NCI-H1417 treated with DMSO at 0.1 percent for 48 hours (cell line): ENCODE data around the gene ABCC3.
A peak's percentile ranks its signal among the peaks of the same experiment; 100 is the strongest.

Source experiments
- DNase-seq: peaks from one replicate; lab custom pipeline; 2025; lab: John Stamatoyannopoulos, UW

The ABCC3 gene

DNA sequence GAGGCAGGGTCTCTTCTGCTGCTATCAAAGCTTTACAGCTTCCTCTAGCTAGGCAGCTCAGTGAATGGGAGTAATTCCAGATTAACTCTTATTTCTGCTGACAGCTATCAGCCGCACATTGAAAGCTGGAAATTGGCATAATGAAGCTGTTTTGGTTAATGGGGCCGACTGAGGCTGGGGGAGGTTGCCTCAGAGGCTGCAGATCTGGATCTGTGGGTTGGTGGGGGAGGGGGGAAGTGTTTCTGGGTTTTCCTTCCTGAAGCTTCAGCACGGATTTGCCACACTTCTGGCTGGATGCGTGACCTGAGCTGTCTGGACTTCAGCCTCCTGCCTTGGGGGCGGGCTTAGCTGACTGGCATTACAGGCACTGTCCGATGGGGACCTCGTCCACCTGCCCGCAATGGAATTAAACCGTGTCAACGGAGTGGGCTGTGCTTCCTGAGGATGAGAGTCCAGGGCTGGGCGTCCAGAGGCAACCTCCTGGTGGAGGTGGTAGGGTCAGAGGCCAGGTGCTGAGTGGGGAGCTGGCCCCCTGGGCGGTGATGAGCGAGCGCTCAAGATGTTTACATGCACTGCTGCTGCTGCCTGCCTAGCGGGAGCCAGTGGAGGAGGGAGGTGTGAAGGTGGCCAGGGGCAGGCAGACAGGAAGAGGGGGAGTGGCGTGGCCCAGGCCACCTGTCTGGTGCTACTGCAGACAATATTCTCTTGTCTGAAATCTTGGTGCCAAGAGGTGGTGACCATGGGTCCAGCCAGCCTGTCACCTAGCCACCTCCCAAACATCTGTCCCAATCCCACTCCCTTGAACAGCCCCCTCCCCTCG lies 6.7 kb upstream of the ABCC3 start:
- peak; percentile 12 for DNase-seq

GRCh38 chr17:50629902-50630301 lies 4.8 kb upstream of the ABCC3 start:
- DNase-seq = no peak

GRCh38 chr17:50630524-50631194 lies 4.0 kb upstream of the ABCC3 start:
- DNase-seq = no peak

- no peak for DNase-seq
These were observed 3.3 kb upstream of the ABCC3 start for GRCh38 chr17:50631195-50631907.

GRCh38 chr17:50631908-50632571 lies 2.6 kb upstream of the ABCC3 start:
- no peak for DNase-seq

DNA sequence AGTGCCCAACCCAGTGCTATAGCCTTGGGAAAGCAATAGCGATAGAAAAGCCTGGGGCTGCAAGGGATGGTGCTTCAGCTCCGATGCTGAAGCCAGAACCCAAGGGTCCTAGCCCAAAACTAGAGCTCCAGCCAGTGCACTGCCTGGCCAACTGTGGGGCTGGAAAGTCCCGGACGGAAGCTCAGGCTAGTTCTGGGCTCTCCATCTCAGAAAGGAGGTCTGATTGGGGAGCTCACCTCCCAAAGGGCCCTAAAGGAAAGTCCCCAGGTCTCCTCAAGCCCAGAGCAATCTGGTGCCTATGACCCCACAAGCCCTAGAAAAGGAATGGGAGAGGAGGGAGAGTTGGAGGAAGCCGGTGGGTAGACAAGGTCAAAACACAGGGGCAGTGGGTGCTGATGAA lies 2.0 kb upstream of the ABCC3 start:
- DNase-seq = no peak

- no peak for DNase-seq
These were observed 998 bp upstream of the ABCC3 start for GRCh38 chr17:50633683-50634082.

DNA sequence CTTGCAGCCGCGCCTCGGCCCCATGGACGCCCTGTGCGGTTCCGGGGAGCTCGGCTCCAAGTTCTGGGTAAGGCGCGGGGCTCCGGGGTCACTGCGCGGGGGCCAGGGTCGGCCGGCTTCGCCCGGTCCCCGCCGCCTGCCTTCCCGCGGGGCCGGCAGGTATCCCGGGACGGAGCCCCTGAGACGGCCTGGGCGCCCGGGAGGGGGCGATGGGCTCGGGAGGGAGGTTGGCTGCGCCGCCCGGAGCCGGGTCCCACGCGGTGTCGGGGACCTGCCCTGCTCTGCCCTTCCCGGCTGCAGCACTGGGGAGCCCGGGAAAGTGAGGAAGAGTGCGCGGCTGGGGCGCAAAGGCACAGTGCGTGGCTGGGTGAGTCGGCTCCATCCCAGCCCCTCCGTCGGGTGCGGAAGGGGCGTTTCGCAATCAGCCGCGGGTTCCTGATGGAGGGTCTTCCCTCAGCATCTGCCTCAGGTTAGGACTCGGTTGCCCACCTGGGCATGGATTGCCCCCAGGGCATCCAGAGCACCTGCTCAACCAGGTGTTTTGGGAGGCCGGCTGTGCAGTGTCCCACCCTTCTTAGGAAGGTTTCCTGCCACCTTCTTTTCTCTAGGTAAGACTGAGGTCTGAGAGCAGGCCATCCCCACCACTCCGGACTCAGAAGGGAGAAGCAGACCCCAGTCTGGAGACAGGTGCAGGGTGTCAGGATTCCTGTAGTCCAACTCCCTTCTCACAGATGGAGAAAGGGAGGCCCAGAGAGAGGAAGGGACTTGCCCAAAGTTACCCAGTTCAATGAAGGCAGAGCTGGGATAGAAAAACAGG lies 442 bp downstream of the ABCC3 start:
- DNase-seq = no peak

DNA sequence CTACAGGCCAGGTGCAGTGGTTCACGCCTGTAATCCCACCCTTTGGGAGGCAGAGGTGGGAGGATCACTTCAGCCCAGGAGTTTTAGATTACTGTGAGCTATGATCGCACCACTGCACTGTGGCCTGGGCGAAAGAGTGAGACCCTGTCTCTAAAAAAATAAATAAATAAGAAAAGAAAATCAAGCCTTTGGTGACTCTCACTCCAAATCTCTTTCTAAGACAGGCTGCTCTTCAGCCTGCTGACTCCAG lies 976 bp downstream of the ABCC3 start:
- no peak for DNase-seq

DNA sequence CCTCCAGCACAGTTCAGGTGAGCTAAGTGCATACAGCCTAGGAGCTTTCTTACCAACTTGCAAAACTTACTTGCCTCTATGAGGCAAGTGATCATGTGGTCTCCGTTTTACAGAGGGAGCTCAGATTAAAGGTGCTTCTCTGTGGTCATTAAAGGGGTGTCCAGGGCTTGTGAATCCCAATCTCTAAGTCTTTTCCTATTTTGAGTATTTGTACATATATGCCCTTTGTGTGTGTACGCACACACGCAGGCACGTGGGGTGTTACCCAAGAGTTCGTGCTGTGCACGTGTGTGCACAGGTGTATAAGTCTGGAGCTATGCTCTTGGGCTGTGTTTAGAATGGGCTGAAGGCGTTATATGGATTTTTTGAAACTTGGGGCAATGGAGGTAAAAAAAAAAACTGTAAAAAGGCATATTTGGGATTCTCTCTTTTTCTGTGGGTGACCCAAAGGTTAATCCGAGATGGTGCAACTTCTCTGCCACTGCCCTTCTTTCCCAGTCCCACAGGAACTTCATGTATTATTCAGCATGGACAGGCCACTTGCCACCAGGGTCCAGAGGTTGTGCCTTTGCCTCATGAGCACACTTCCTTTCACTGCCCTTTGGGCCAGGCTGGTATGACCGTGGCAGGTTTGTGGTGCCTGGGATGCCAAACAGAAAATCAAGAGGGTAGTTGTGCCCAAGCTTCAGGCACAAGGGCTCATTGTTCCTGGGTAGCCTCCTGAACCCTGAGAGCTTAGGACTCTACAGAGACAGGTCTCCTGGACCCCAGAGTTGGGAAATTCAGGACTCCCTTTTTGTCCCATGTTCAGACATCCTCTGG lies 1.5 kb downstream of the ABCC3 start:
- no peak for DNase-seq

DNA sequence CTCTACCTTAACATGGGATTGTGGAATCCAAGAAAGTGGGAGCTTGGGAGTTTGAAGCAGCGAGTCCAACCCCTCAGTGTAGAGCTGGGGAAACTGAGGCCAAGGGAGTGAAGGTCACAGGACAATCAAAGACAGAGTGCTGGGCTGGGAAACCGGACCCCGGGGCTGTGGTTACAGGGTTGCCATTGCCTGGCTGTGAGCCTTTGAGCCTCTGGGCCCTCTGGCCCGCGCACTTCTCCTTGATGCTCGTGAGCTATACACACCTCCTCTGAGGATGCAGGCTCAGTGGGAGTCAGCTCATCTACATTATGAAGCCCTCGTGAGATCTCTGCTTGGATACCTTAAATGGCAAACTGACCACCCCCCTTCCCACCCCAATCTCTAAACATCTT lies 2.1 kb downstream of the ABCC3 start:
- DNase-seq = no peak

DNA sequence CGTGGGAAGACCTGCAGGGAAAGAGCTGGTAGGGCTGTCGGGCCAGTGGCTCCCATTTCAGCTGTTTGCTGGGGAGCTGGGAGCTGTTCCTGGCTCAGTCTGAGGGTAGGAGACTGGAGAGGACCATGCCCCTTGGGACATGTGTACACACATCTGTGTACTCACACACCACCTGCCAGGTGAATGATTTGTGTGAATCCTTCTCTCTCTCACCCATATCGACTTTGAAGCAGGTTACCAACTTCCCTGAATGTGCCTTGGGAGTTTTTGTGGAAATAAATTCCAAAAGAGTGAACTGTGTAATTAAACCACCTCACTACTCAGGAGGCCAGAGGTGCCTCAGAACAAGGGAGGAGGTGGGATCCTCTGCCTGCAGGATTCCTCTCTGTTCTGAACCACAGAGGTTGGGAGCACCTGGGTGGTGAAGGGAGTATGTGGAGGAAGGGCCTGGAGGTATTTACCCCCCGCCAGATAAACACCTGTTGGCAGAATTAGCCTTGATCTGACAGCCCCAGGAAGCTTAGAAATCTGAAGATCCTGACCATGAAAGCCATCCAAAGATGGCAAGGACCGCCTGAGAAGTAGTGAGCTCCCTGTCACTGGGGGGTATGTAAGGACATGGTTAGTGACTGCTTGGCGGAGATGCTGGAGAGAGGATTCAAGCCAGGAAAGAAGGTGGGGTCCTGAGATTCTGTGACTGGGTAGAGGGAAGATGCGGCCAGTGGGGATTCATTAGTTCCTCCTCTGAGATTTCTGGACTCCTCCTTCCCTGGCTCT lies 3.3 kb downstream of the ABCC3 start:
- no peak for DNase-seq

- no peak for DNase-seq
These were observed 3.9 kb downstream of the ABCC3 start for GRCh38 chr17:50638606-50638965.

GRCh38 chr17:50638966-50639713 lies 4.5 kb downstream of the ABCC3 start:
- DNase-seq = no peak

DNA sequence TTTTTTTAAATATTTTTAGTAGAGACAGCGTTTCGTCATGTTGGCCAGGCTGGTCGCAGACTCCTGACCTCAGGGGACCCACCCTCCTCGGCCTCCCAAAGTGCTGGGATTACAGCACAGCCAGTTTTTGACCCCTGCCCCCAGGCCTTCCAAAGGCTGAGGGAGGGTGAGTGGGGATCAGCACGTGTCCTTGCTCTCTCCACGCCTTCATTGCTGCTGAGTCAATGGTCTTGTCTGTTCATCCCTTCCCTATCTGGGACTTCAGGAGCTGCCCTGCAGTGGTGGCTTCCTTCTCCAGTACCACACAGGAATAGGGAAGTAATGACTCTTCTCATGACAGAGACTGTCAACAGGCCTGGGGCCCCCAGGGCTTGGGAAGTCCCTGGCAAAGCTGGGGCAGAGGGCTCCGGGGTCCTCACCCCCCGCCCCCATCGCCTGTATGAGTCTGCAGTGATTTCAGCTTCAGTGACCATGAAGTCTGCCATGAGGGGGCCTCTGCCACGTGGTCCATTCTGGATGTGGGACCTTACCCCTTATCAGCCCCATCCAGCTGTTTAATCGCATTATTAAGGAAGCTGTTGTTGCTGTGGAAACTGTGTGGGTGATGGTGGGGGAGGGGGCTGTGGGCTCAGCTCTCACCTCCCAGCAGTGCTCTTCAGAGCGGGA lies 6.1 kb downstream of the ABCC3 start:
- DNase-seq = no peak

DNA sequence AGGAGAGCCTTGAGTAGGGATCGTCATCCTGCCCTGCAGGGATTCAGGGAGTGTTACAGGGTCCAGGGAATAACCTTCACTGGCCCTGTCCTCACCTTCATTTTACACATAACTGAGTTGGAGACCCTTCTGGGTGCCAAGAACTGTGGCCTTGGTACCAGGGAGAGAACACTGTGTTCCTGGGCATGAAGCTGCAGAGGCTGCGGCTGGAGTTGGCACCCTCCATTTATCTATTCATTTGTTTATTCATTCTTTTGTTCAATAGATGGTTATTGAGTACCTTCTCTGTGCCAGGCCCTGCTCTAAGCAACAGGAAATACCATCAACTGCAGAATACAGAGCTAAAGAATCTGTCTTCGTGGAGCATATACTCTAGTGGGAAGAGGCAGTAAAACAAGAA lies 6.7 kb downstream of the ABCC3 start:
- DNase-seq = no peak

DNA sequence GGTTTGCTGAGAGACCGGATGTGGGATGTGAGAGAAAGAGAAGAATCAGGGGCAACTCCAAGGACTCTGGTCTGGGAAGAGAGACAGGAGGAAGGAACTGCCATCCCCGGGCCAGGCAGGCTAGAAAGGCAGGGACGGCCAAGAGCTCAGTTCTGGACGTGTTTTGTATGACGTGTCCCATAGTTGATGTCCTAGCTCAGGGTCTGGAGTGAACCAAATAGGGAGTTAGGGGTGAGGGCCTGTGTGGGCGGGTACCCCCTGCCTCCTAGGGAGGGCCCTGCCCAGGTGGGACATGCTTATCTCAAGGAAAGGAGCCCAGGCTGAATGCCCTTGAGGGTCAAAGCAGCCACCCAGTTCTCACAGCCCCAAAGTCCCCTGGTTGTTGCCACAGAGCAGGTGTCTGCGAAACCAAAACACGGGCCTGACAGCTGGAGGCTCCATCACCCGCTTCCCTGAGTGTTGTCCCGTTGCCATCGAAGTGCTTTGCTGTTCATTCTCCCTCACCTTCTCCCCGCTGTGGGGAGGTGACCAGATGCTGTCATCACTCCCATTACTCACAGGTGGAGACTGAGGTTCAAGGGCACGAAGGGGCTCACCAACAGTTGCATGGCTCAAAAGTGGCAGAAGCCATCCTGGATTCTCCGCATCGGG lies 7.5 kb downstream of the ABCC3 start:
- DNase-seq = no peak
